Naive thymus-derived CD4-positive, alpha-beta T cell (primary cell): ENCODE measurements around the gene GATAD2B. TPM values are rescaled to one million over a fixed set of nuclear protein-coding genes. Genes with fewer than 3 reads are reported as not detected.

ENCODE experiments used
- ATAC-seq: fragments of 150-1000 bp; cut with Tn5 transposase; 2 replicates; pipeline ENCODE4 v1.10.0; 2021; ENCODE audit warnings: mild to moderate bottlenecking, moderate library complexity
- CTCF ChIA-PET: fragments of 350-600 bp; sonication (Branson Sonifier 250); formaldehyde crosslinking; loops from one replicate; lab custom pipeline; 2021; ENCODE audit warnings: antibody characterized with exemption; lab: Charles Lee
- POLR2A ChIA-PET: fragments of 350-600 bp; sonication (Branson Sonifier 250); formaldehyde crosslinking; loops from one replicate; lab custom pipeline; 2021; ENCODE audit warnings: antibody characterized with exemption, inconsistent platforms; lab: Charles Lee
- DNase-seq, 9 donors: peaks; one replicate each; pipeline versions ENCODE4 v3.0.0 to v3.0.0-alpha.2; 2020 to 2022; ENCODE audit warnings: mixed read lengths in 1 of 9
- H3K27ac ChIP-seq: one replicate; pipeline ENCODE4 v1.7.0; 2013; ENCODE audit warnings: mild to moderate bottlenecking, low read depth, low read length, moderate library complexity
- H3K27me3 ChIP-seq, 2 donors: one replicate each; pipeline ENCODE4 v1.7.0; 2013; ENCODE audit warnings: low read length in 2 of 2, mild to moderate bottlenecking in 2 of 2, moderate library complexity in 2 of 2; ENCODE audit not compliant: control insufficient read depth in 2 of 2, insufficient read depth in 2 of 2
- H3K36me3 ChIP-seq, 3 experiments: 1 replicate in 2 of 3; 2 replicates in 1 of 3; pipeline ENCODE4 v1.7.0; 2013; ENCODE audit warnings: low read length in 3 of 3, mild to moderate bottlenecking in 3 of 3, moderate library complexity in 1 of 3; ENCODE audit not compliant: insufficient read depth in 3 of 3, control insufficient read depth in 2 of 3
- H3K4me1 ChIP-seq, 2 donors: one replicate each; pipeline ENCODE4 v1.7.0; 2013; ENCODE audit warnings: low read length in 2 of 2, mild to moderate bottlenecking in 2 of 2, moderate library complexity in 1 of 2; ENCODE audit not compliant: control insufficient read depth in 2 of 2, insufficient read depth in 2 of 2
- H3K4me3 ChIP-seq: 2 replicates; pipeline ENCODE4 v1.7.0; 2013; ENCODE audit warnings: mild to moderate bottlenecking, low read length
- H3K9me3 ChIP-seq, 3 experiments: 1 replicate in 2 of 3; 2 replicates in 1 of 3; pipeline ENCODE4 v1.7.0; 2013; ENCODE audit warnings: low read length in 3 of 3; ENCODE audit not compliant: control insufficient read depth in 2 of 3
- H3K27ac Mint-ChIP-seq, 9 donors: one replicate each; pipeline ENCODE4 v1.8.0; 2020 to 2022; ENCODE audit warnings: mixed read lengths in 9 of 9, mild to moderate bottlenecking in 8 of 9, moderate library complexity in 5 of 9, inconsistent platforms in 2 of 9
- H3K27me3 Mint-ChIP-seq, 5 donors: one replicate each; pipeline ENCODE4 v1.8.0; 2021 to 2022; ENCODE audit warnings: mixed read lengths in 5 of 5, mild to moderate bottlenecking in 1 of 5
- H3K36me3 Mint-ChIP-seq, 5 donors: one replicate each; pipeline ENCODE4 v1.8.0; 2020 to 2022; ENCODE audit warnings: mixed read lengths in 5 of 5, mild to moderate bottlenecking in 3 of 5, inconsistent platforms in 1 of 5
- H3K4me1 Mint-ChIP-seq, 7 donors: one replicate each; pipeline ENCODE4 v1.8.0; 2020 to 2022; ENCODE audit warnings: mixed read lengths in 7 of 7, mild to moderate bottlenecking in 3 of 7, inconsistent platforms in 1 of 7
- H3K4me3 Mint-ChIP-seq, 10 donors: one replicate each; pipeline ENCODE4 v1.8.0; 2020 to 2022; ENCODE audit warnings: mild to moderate bottlenecking in 10 of 10, mixed read lengths in 10 of 10, moderate library complexity in 6 of 10, inconsistent platforms in 2 of 10
- H3K9me3 Mint-ChIP-seq, 11 donors: one replicate each; pipeline ENCODE4 v1.8.0; 2020 to 2022; ENCODE audit warnings: mixed read lengths in 11 of 11, mild to moderate bottlenecking in 4 of 11, inconsistent platforms in 1 of 11, moderate library complexity in 1 of 11
- intact Hi-C, 2 donors: fragments of 100-400 bp; cut with micrococcal nuclease; formaldehyde crosslinking; loops; one replicate each; pipeline ENCODE4 v1.15.1; 2023
- polyA plus RNA-seq, 2 donors: library from polyadenylated mRNA; unstranded; fragments of 300-500 nt; fragmentation: Illumina TruSeq; gene quantifications; one replicate each; pipeline ENCODE4 v1.2.3, GENCODE V29; 2021
- total RNA-seq, 6 experiments: library from RNA in 5 of 6; stranded (reverse) in 5 of 6; gene quantifications; 1 replicate in 5 of 6; 2 replicates in 1 of 6; pipeline ENCODE4 v1.2.3 and lab custom pipeline; 2021 to 2026

The GATAD2B gene
- total and polyA plus RNA-seq, 7 experiments from 2014 or later, result 4.8 to 102 (median 73.7) TPM

DNA sequence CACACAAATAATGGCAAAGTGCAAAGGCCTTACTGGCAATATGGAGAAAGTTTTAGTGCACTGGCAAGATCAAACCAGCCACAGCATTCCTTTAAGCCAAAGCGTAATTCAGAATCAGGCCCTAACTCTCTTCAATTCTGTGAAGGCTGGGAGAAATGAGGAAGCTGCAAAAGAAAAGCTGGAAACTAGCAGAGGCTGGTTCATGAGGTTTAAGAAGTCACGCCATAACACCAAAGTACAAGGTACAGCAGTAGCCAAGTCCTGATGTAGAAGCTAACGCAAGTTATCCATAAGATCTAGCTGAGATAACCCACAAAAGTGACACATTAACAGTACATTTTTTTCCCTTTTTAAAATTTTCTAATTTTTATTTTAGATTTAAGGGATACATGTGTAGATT lies 90.5 kb downstream of the GATAD2B start:
- DNase-seq (no peak), ATAC-seq (no peak)
- H3K4me3 ChIP-seq, result no peak overlapping the region
- H3K4me1 Mint-ChIP-seq, result peaks cover 8 to 37% (median 21%) of the 10 kb centered on the region in 7 donors
- no peaks in the 10 kb centered on the region for H3K9me3 ChIP-seq
- POLR2A ChIA-PET, result interaction anchor here (0.5 to 0.7 kb wide), 2 partner anchors 21 to 524 kb away, joined by 3 read pairs; no protein-coding TSS in a partner anchor
- H3K27me3 ChIP-seq, result no peaks in the 10 kb centered on the region
- peaks cover 0 to 13% (median 7%) of the 10 kb centered on the region in 3 experiments for H3K36me3 ChIP-seq
- no peaks in the 10 kb centered on the region for H3K4me1 ChIP-seq
- H3K27ac ChIP-seq, result no peak overlapping the region
- no peak overlapping the region for H3K4me3 Mint-ChIP-seq
- CTCF ChIA-PET, result no interaction called here
- peak overlapping the region in 1 of 9 donors; percentile 1 for H3K27ac Mint-ChIP-seq
- H3K36me3 Mint-ChIP-seq, result peaks cover 0 to 20% (median 8%) of the 10 kb centered on the region in 5 donors
- H3K9me3 Mint-ChIP-seq, result peaks cover 0 to 2% (median 0%) of the 10 kb centered on the region in 11 donors
- no peaks in the 10 kb centered on the region for H3K27me3 Mint-ChIP-seq
- intact Hi-C loops, result no loop called here

DNA sequence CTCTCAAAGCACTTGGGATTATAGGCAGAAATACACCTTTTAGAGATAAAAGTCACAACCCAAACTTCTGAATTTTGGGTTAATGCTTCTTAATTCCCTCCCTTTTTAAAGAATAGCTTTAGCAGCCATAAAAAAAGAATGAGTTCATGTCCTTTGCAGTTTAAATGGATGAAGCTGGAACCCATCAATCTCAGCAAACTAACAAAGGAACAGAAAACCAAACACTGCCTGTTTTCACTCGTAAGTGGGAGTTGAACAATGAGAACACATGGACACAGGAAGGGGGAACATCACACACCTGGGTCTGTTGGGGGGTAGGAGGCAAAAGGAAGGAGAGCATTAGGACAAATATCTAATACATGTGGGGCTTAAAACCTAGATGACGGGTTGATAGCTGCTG lies 91.7 kb downstream of the GATAD2B start:
- peaks cover 2 to 27% (median 13%) of the 10 kb centered on the region in 7 donors for H3K4me1 Mint-ChIP-seq
- ATAC-seq (no peak), DNase-seq (no peak)
- H3K27me3 ChIP-seq, result no peaks in the 10 kb centered on the region
- peaks cover 0 to 2% (median 0%) of the 10 kb centered on the region in 11 donors for H3K9me3 Mint-ChIP-seq
- peak overlapping the region in 4 of 9 donors; percentile 2 to 68 (median 52) for H3K27ac Mint-ChIP-seq
- CTCF ChIA-PET, result interaction anchor here (1.1 to 1.3 kb wide), 2 partner anchors 22 to 160 kb away, joined by 3 to 5 read pairs; partner anchors contain the start of gene RPS27
- H3K36me3 Mint-ChIP-seq, result peaks cover 0 to 20% (median 8%) of the 10 kb centered on the region in 5 donors
- intact Hi-C loops, result no loop called here
- no peaks in the 10 kb centered on the region for H3K9me3 ChIP-seq
- no peaks in the 10 kb centered on the region for H3K4me1 ChIP-seq
- H3K27me3 Mint-ChIP-seq, result no peaks in the 10 kb centered on the region
- H3K4me3 Mint-ChIP-seq, result no peak overlapping the region
- POLR2A ChIA-PET, result no interaction called here
- no peak overlapping the region for H3K4me3 ChIP-seq
- H3K27ac ChIP-seq, result no peak overlapping the region
- peaks cover 7 to 24% (median 7%) of the 10 kb centered on the region in 3 experiments for H3K36me3 ChIP-seq

DNA sequence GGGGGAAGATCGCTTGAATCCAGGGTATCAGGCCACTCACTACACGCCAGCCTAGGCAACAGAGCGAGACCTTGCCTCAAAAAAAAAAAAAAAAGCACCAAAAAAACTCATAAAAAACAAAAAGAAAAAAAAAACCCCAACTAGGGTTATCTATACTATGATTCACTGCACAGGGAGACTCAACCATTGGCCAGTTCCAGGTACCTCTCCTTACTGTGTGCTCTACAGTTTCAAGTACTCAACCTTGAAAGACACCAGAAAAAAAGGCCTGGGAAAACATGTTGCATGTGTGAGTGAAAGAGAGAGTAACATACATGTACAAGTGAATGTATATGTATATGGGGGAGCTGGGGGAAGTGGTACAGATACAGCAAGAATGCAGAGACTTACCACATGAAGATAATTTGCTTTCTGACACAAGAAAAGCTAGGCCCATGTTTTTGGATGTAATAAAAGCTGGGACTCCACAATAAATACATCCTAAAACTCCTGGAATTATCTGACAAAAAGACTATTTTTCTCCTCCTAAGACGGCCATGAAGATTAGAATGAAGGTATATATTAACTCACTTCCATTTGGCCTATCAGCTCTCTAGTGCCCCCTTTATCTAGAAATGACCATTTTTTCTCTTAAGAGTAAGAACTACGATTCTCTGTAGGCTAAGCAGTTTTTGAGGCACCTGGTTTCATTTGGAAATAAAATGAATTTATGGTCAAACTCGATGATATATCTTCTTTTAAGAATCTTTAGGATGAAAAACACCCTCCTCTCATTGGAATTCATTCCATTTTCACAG lies 95.4 kb downstream of the GATAD2B start:
- Mint-ChIP-seq H3K36me3 (peaks cover 0 to 17% (median 13%) of the 10 kb centered on the region in 5 donors), H3K4me1 (peaks cover 0 to 14% (median 2%) of the 10 kb centered on the region in 7 donors), H3K27ac (no peak overlapping the region), H3K27me3 (no peaks in the 10 kb centered on the region), H3K4me3 (no peak overlapping the region), H3K9me3 (peaks cover 0 to 2% (median 0%) of the 10 kb centered on the region in 11 donors)
- H3K4me3 ChIP-seq, result no peak overlapping the region
- DNase-seq (no peak), ATAC-seq (no peak)
- no peaks in the 10 kb centered on the region for H3K27me3 ChIP-seq
- CTCF ChIA-PET, result interaction anchor here (0.8 kb wide), 1 partner anchor 42 kb away, joined by 3 read pairs; no protein-coding TSS in a partner anchor
- H3K9me3 ChIP-seq, result no peaks in the 10 kb centered on the region
- H3K27ac ChIP-seq, result no peak overlapping the region
- intact Hi-C loops, result no loop called here
- peaks cover 7 to 32% (median 7%) of the 10 kb centered on the region in 3 experiments for H3K36me3 ChIP-seq
- H3K4me1 ChIP-seq, result no peaks in the 10 kb centered on the region
- POLR2A ChIA-PET, result interaction anchor here (1.0 kb wide), 1 partner anchor 95 kb away, joined by 3 read pairs; the partner anchor contains the start of gene GATAD2B

DNA sequence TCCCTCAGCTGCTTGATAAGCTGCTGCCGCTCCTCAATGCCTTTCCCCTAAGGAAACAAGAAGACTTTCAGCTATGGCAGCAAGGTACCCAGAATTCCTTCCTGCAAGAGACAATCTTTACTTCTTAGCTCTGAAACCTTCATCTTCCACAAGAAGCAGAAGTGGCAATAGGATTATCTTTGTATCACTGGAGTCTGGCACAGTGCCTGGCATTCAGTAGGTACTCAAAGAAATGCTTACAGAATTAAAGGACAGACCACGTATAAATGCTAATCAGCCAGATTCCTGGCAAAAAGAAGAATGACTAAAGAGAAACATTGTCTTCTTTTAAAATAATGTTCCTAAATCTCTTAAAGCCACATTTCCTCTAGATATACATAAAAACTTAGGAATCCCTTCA lies 103.9 kb downstream of the GATAD2B start:
- Mint-ChIP-seq H3K4me3 (no peak overlapping the region), H3K36me3 (peaks cover 9 to 39% (median 26%) of the 10 kb centered on the region in 5 donors), H3K9me3 (peaks cover 0 to 2% (median 0%) of the 10 kb centered on the region in 11 donors), H3K27ac (peak overlapping the region in 3 of 9 donors; percentile 30 to 76 (median 38)), H3K27me3 (no peaks in the 10 kb centered on the region), H3K4me1 (peaks cover 0 to 5% (median 4%) of the 10 kb centered on the region in 7 donors)
- intact Hi-C loops, result no loop called here
- CTCF ChIA-PET, result interaction anchor here (4.1 kb wide), 1 partner anchor 168 kb away, joined by 19 read pairs; the partner anchor contains the start of gene RAB13
- H3K4me1 ChIP-seq, result no peaks in the 10 kb centered on the region
- no peak overlapping the region for H3K27ac ChIP-seq
- ATAC-seq (no peak), DNase-seq (no peak)
- H3K27me3 ChIP-seq, result no peaks in the 10 kb centered on the region
- H3K9me3 ChIP-seq, result no peaks in the 10 kb centered on the region
- H3K4me3 ChIP-seq, result no peak overlapping the region
- peaks cover 15 to 48% (median 28%) of the 10 kb centered on the region in 3 experiments for H3K36me3 ChIP-seq
- POLR2A ChIA-PET, result no interaction called here

DNA sequence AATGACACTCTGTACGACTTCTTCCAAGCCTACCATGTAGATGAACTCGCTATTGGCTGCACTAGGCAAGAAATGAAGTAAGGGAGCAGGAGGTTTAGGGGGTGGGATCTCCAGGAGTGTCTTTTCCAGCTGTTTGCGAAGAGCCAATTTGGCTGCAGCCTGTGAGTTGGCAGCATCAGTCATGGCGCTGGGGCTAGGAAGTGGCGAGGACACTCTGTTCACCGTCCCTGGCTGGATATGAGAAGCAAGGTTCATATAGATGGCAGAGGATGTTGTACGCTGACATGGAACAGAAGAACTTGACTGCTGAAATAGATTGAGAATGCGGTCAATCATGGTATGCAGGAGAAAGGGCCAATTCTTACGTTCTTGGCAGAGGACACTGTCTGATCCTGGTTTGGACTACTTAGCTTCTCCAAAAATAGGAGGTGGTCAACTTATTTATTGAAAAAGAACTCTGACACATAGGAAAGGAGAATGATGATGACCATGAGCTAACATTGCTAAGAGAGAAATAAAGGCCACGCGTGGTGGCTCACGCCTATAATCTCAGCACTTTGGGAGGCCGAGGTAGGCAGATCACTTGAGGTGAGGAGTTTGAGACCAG lies 106.4 kb downstream of the GATAD2B start:
- ChIA-PET CTCF (interaction anchor here (0.6 to 4.1 kb wide), 3 partner anchors 14 to 170 kb away, joined by 3 to 19 read pairs (median 3); partner anchors contain the start of gene RAB13), POLR2A (interaction anchor here (0.9 to 1.1 kb wide), 2 partner anchors 21 to 140 kb away, joined by 3 to 4 read pairs; no protein-coding TSS in a partner anchor)
- Mint-ChIP-seq H3K4me3 (no peak overlapping the region), H3K36me3 (peaks cover 9 to 52% (median 31%) of the 10 kb centered on the region in 5 donors), H3K27ac (peak overlapping the region in 2 of 9 donors; percentile 19 to 26), H3K27me3 (no peaks in the 10 kb centered on the region), H3K9me3 (peaks cover 0 to 3% (median 0%) of the 10 kb centered on the region in 11 donors), H3K4me1 (peaks cover 0 to 5% (median 2%) of the 10 kb centered on the region in 7 donors)
- intact Hi-C loops, result no loop called here
- no peaks in the 10 kb centered on the region for H3K9me3 ChIP-seq
- no peak overlapping the region for H3K4me3 ChIP-seq
- no peaks in the 10 kb centered on the region for H3K4me1 ChIP-seq
- H3K27ac ChIP-seq, result no peak overlapping the region
- peaks cover 31 to 73% (median 49%) of the 10 kb centered on the region in 3 experiments for H3K36me3 ChIP-seq
- no peak for ATAC-seq
- DNase-seq, result no peak
- no peaks in the 10 kb centered on the region for H3K27me3 ChIP-seq
